ENCODE measurements around the gene FKTN. TPM values are rescaled to one million over a fixed set of nuclear protein-coding genes. Genes with fewer than 3 reads are reported as not detected.
"Not testable (repeated sequence)": the region's sequence is repeated elsewhere in the genome, so short reads cannot be mapped to it uniquely, and the experiment has no call there.

Gene FKTN
- total RNA-seq (10 to 100 TPM in 3 of 5 experiments, 1 to 10 TPM in 2; 8.0 to 15.5 (median 10.8) TPM), polyA plus RNA-seq (1 to 10 TPM; 1.2 to 3.3 TPM), total RNA-seq (20.1 reads per million, percentile 50 among the genes with 10 or more reads in this experiment)

- Histone ChIP-seq H3K27me3 (ENCODE audit: control insufficient read depth in 2 of 2, insufficient read depth in 2 of 2, low read length in 2 of 2) (no peaks in the 10 kb centered on the region), H3K4me1 (ENCODE audit: control insufficient read depth in 2 of 2, insufficient read depth in 2 of 2, low read length in 2 of 2) (peaks cover 0 to 6% of the 10 kb centered on the region in 2 donors), H3K36me3 (ENCODE audit: control insufficient read depth in 2 of 3, insufficient read depth in 3 of 3, low read length in 3 of 3) (peaks cover 0 to 10% (median 0%) of the 10 kb centered on the region in 3 experiments), H3K4me3 (ENCODE audit: low read length) (peak within 1 kb of the TSS; percentile 95), H3K9me3 (ENCODE audit: control insufficient read depth in 2 of 3, low read length in 3 of 3) (peaks cover 0 to 6% (median 0%) of the 10 kb centered on the region in 3 experiments), H3K27ac (ENCODE audit: low read depth, low read length) (peak within 1 kb of the TSS; percentile 61)
- POLR2A ChIA-PET = no interaction called here
- Mint-ChIP-seq H3K27me3 (no peaks in the 10 kb centered on the region), H3K36me3 (peaks cover 9 to 31% (median 29%) of the 10 kb centered on the region in 5 donors), H3K4me3 (peak within 1 kb of the TSS; percentile 90 to 96 (median 94)), H3K27ac (peak within 1 kb of the TSS; percentile 66 to 92 (median 86)), H3K9me3 (peaks cover 0 to 22% (median 14%) of the 10 kb centered on the region in 11 donors), H3K4me1 (peaks cover 11 to 37% (median 20%) of the 10 kb centered on the region in 7 donors)
- CTCF ChIA-PET = no interaction called here
- peak; percentile 98 for ATAC-seq
- intact Hi-C loops (cut with micrococcal nuclease) = loop anchor here (1.0 to 10.0 kb wide), 11 partner anchors 29 to 1463 kb away; partner anchors contain the start of genes FSD1L (in 2 of the 2), NIPSNAP3A (in 2 of the 2), SLC44A1 (in 2 of the 2) and SMC2 (in 2 of the 2)
- peak; percentile 58 to 85 (median 83) for DNase-seq
Observed at GRCh38 chr9:105557804-105558610, at the start of gene FKTN. Gene FKTN (plus strand): TSS chr9:105558131. CDS start chr9:105575033, 16,902 bp downstream.

GRCh38 chr9:105508530-105508929 is 49.4 kb upstream of the FKTN start:
- no peaks in the 10 kb centered on the region for H3K36me3 ChIP-seq (ENCODE audit: control insufficient read depth in 2 of 3, insufficient read depth in 3 of 3, low read length in 3 of 3)
- H3K27me3 ChIP-seq (ENCODE audit: control insufficient read depth in 2 of 2, insufficient read depth in 2 of 2, low read length in 2 of 2) = no peaks in the 10 kb centered on the region
- POLR2A ChIA-PET = no interaction called here
- Mint-ChIP-seq H3K4me3 (no peak overlapping the region), H3K27me3 (no peaks in the 10 kb centered on the region), H3K36me3 (no peaks in the 10 kb centered on the region), H3K27ac (no peak overlapping the region), H3K4me1 (no peaks in the 10 kb centered on the region), H3K9me3 (no peaks in the 10 kb centered on the region)
- H3K27ac ChIP-seq (ENCODE audit: low read depth, low read length) = no peak overlapping the region
- DNase-seq = no peak
- intact Hi-C loops (cut with micrococcal nuclease) = no loop called here
- no peaks in the 10 kb centered on the region for H3K4me1 ChIP-seq (ENCODE audit: control insufficient read depth in 2 of 2, insufficient read depth in 2 of 2, low read length in 2 of 2)
- ATAC-seq = no peak
- H3K4me3 ChIP-seq (ENCODE audit: low read length) = no peak overlapping the region
- H3K9me3 ChIP-seq (ENCODE audit: control insufficient read depth in 2 of 3, low read length in 3 of 3) = no peaks in the 10 kb centered on the region
- CTCF ChIA-PET = no interaction called here

- ATAC-seq (peak; percentile 32), DNase-seq (no peak)
- no peaks in the 10 kb centered on the region for H3K4me1 Mint-ChIP-seq
- no peaks in the 10 kb centered on the region for H3K36me3 Mint-ChIP-seq
- H3K27me3 Mint-ChIP-seq = peaks cover 0 to 5% (median 0%) of the 10 kb centered on the region in 5 donors
- H3K4me1 ChIP-seq (ENCODE audit: control insufficient read depth in 2 of 2, insufficient read depth in 2 of 2, low read length in 2 of 2) = no peaks in the 10 kb centered on the region
- H3K27ac ChIP-seq (ENCODE audit: low read depth, low read length) = no peak overlapping the region
- ChIA-PET CTCF (interaction anchor here (0.6 kb wide), 1 partner anchor 14 kb away, joined by 6 read pairs; no protein-coding TSS in a partner anchor), POLR2A (no interaction called here)
- H3K27me3 ChIP-seq (ENCODE audit: control insufficient read depth in 2 of 2, insufficient read depth in 2 of 2, low read length in 2 of 2) = no peaks in the 10 kb centered on the region
- H3K27ac Mint-ChIP-seq = no peak overlapping the region
- H3K9me3 Mint-ChIP-seq = no peaks in the 10 kb centered on the region
- no peak overlapping the region for H3K4me3 ChIP-seq (ENCODE audit: low read length)
- intact Hi-C loops (cut with micrococcal nuclease) = no loop called here
- H3K36me3 ChIP-seq (ENCODE audit: control insufficient read depth in 2 of 3, insufficient read depth in 3 of 3, low read length in 3 of 3) = no peaks in the 10 kb centered on the region
- H3K9me3 ChIP-seq (ENCODE audit: control insufficient read depth in 2 of 3, low read length in 3 of 3) = no peaks in the 10 kb centered on the region
- no peak overlapping the region for H3K4me3 Mint-ChIP-seq
Observed at GRCh38 chr9:105510024-105510423, 47.9 kb upstream of the FKTN start.

- Histone ChIP-seq H3K27ac (ENCODE audit: low read depth, low read length) (no peak overlapping the region), H3K4me3 (ENCODE audit: low read length) (no peak overlapping the region), H3K9me3 (ENCODE audit: control insufficient read depth in 2 of 3, low read length in 3 of 3) (no peaks in the 10 kb centered on the region), H3K4me1 (ENCODE audit: control insufficient read depth in 2 of 2, insufficient read depth in 2 of 2, low read length in 2 of 2) (no peaks in the 10 kb centered on the region), H3K27me3 (ENCODE audit: control insufficient read depth in 2 of 2, insufficient read depth in 2 of 2, low read length in 2 of 2) (no peaks in the 10 kb centered on the region), H3K36me3 (ENCODE audit: control insufficient read depth in 2 of 3, insufficient read depth in 3 of 3, low read length in 3 of 3) (no peaks in the 10 kb centered on the region)
- Mint-ChIP-seq H3K9me3 (no peaks in the 10 kb centered on the region), H3K4me1 (no peaks in the 10 kb centered on the region), H3K27ac (no peak overlapping the region), H3K4me3 (no peak overlapping the region), H3K27me3 (peaks cover 0 to 5% (median 0%) of the 10 kb centered on the region in 5 donors), H3K36me3 (no peaks in the 10 kb centered on the region)
- CTCF ChIA-PET = interaction anchor here (0.7 kb wide), 1 partner anchor 31 kb away, joined by 3 read pairs; no protein-coding TSS in a partner anchor
- intact Hi-C loops (cut with micrococcal nuclease) = no loop called here
- POLR2A ChIA-PET = interaction anchor here (0.6 kb wide), 1 partner anchor 38 kb away, joined by 3 read pairs; no protein-coding TSS in a partner anchor
- DNase-seq = no peak
- no peak for ATAC-seq
Observed at GRCh38 chr9:105511446-105511845, 46.5 kb upstream of the FKTN start.

GRCh38 chr9:105515811-105516413 is 42.0 kb upstream of the FKTN start:
- ATAC-seq (no peak), DNase-seq (no peak)
- intact Hi-C loops (cut with micrococcal nuclease) = no loop called here
- H3K36me3 ChIP-seq (ENCODE audit: control insufficient read depth in 2 of 3, insufficient read depth in 3 of 3, low read length in 3 of 3) = no peaks in the 10 kb centered on the region
- Mint-ChIP-seq H3K36me3 (no peaks in the 10 kb centered on the region), H3K4me1 (no peaks in the 10 kb centered on the region), H3K4me3 (no peak overlapping the region), H3K9me3 (peaks cover 0 to 2% (median 0%) of the 10 kb centered on the region in 11 donors), H3K27me3 (peaks cover 0 to 8% (median 4%) of the 10 kb centered on the region in 5 donors), H3K27ac (no peak overlapping the region)
- no peak overlapping the region for H3K4me3 ChIP-seq (ENCODE audit: low read length)
- no peak overlapping the region for H3K27ac ChIP-seq (ENCODE audit: low read depth, low read length)
- no peaks in the 10 kb centered on the region for H3K27me3 ChIP-seq (ENCODE audit: control insufficient read depth in 2 of 2, insufficient read depth in 2 of 2, low read length in 2 of 2)
- POLR2A ChIA-PET = no interaction called here
- CTCF ChIA-PET = no interaction called here
- H3K9me3 ChIP-seq (ENCODE audit: control insufficient read depth in 2 of 3, low read length in 3 of 3) = no peaks in the 10 kb centered on the region
- H3K4me1 ChIP-seq (ENCODE audit: control insufficient read depth in 2 of 2, insufficient read depth in 2 of 2, low read length in 2 of 2) = no peaks in the 10 kb centered on the region

GRCh38 chr9:105519710-105520369 is 38.1 kb upstream of the FKTN start:
- H3K36me3 Mint-ChIP-seq; CTCF ChIA-PET; H3K4me1 Mint-ChIP-seq; H3K4me3 Mint-ChIP-seq; H3K4me1 ChIP-seq (ENCODE audit: control insufficient read depth in 2 of 2, insufficient read depth in 2 of 2, low read length in 2 of 2); H3K27me3 ChIP-seq (ENCODE audit: control insufficient read depth in 2 of 2, insufficient read depth in 2 of 2, low read length in 2 of 2); POLR2A ChIA-PET; intact Hi-C loops (cut with micrococcal nuclease); H3K27me3 Mint-ChIP-seq; H3K36me3 ChIP-seq (ENCODE audit: control insufficient read depth in 2 of 3, insufficient read depth in 3 of 3, low read length in 3 of 3); H3K9me3 Mint-ChIP-seq; H3K4me3 ChIP-seq (ENCODE audit: low read length); H3K9me3 ChIP-seq (ENCODE audit: control insufficient read depth in 2 of 3, low read length in 3 of 3); H3K27ac Mint-ChIP-seq: not testable (repeated sequence)
- peak overlapping the region; percentile 48 for H3K27ac ChIP-seq (ENCODE audit: low read depth, low read length)
- DNase-seq = peak; percentile 10 to 45 (median 21)
- peak; percentile 83 for ATAC-seq

All from naive thymus-derived CD4-positive, alpha-beta T cell (primary cell).